HuH-7.5 (cell line): ENCODE data around the gene CCL11.

Experiments
- DNase-seq: peaks from one replicate; pipeline ENCODE4 v3.0.0; 2011; ENCODE audit warnings: low spot score

CCL11 gene

GRCh38 chr17:34257299-34257985, 28.1 kb upstream of the CCL11 start:
- no peak for DNase-seq

- no peak for DNase-seq
Measured at GRCh38 chr17:34257986-34258326, 27.6 kb upstream of the CCL11 start.

GRCh38 chr17:34259146-34259545, 26.4 kb upstream of the CCL11 start:
- DNase-seq = no peak

GRCh38 chr17:34260861-34261260, 24.7 kb upstream of the CCL11 start:
- DNase-seq = no peak

GRCh38 chr17:34261568-34262337, 23.8 kb upstream of the CCL11 start:
- DNase-seq = no peak

- no peak for DNase-seq
Measured at GRCh38 chr17:34265711-34266110, 19.8 kb upstream of the CCL11 start.

GRCh38 chr17:34269969-34270368, 15.6 kb upstream of the CCL11 start, which contains the start of gene CCL7:
Gene CCL7 (plus strand): TSS chr17:34270221. CDS start chr17:34270291, 70 bp downstream.
- no peak for DNase-seq

GRCh38 chr17:34275881-34276280, 9.7 kb upstream of the CCL11 start:
- DNase-seq = no peak

- no peak for DNase-seq
Measured at GRCh38 chr17:34276826-34277225, 8.7 kb upstream of the CCL11 start.

- no peak for DNase-seq
Measured at GRCh38 chr17:34283571-34283970, 2.0 kb upstream of the CCL11 start.

- DNase-seq = no peak
Measured at GRCh38 chr17:34287875-34288274, 2.3 kb downstream of the CCL11 start.

- no peak for DNase-seq
Measured at GRCh38 chr17:34290586-34290985, 5.0 kb downstream of the CCL11 start.

GRCh38 chr17:34291721-34292348, 6.3 kb downstream of the CCL11 start:
- no peak for DNase-seq

- no peak for DNase-seq
Measured at GRCh38 chr17:34299027-34299426, 13.5 kb downstream of the CCL11 start.

- no peak for DNase-seq
Measured at GRCh38 chr17:34299956-34300577, 14.5 kb downstream of the CCL11 start.

- no peak for DNase-seq
Measured at GRCh38 chr17:34300652-34301370, 15.3 kb downstream of the CCL11 start.

GRCh38 chr17:34301986-34302385, 16.4 kb downstream of the CCL11 start:
- no peak for DNase-seq

GRCh38 chr17:34302636-34303035, 17.1 kb downstream of the CCL11 start:
- no peak for DNase-seq

- DNase-seq = no peak
Measured at GRCh38 chr17:34303606-34304005, 18.1 kb downstream of the CCL11 start.

- no peak for DNase-seq
Measured at GRCh38 chr17:34305061-34305460, 19.5 kb downstream of the CCL11 start.

GRCh38 chr17:34305606-34306005, 20.1 kb downstream of the CCL11 start:
- no peak for DNase-seq

- DNase-seq = no peak
Measured at GRCh38 chr17:34306466-34306865, 20.9 kb downstream of the CCL11 start.
